ENCODE data around the gene ATP6V0A1.
"Not testable (repeated sequence)": the region's sequence is repeated elsewhere in the genome, so short reads cannot be mapped to it uniquely, and the experiment has no call there.

ATP6V0A1 gene

DNA sequence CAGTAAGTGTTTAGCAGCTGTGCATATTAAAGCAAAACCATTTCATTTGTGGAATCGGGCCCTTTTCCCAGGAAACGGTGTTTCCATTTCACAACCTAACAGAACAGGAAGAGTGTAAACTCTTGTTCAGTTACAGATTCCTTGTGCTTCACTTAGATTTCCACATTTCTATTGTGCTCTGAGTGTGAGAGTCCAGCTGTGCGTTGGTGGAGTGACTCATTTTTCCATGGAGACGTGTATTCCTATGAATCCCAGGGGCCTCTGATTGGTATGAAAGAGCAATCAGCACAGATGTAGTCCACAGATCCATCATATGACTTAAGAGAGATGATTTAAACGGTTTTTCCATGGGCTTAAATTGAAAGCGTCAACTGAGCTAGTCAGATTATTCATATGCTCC lies 22.3 kb upstream of the ATP6V0A1 start:
- no peak for DNase-seq (ENCODE audit: low read depth)

GRCh38 chr17:42438600-42439567 lies 19.8 kb upstream of the ATP6V0A1 start:
- DNase-seq (ENCODE audit: low read depth), result no peak

- DNase-seq (ENCODE audit: low read depth), result no peak
Measured at GRCh38 chr17:42441371-42442195, 17.1 kb upstream of the ATP6V0A1 start.

- no peak for DNase-seq (ENCODE audit: low read depth)
Measured at GRCh38 chr17:42442196-42442565, 16.5 kb upstream of the ATP6V0A1 start.

DNA sequence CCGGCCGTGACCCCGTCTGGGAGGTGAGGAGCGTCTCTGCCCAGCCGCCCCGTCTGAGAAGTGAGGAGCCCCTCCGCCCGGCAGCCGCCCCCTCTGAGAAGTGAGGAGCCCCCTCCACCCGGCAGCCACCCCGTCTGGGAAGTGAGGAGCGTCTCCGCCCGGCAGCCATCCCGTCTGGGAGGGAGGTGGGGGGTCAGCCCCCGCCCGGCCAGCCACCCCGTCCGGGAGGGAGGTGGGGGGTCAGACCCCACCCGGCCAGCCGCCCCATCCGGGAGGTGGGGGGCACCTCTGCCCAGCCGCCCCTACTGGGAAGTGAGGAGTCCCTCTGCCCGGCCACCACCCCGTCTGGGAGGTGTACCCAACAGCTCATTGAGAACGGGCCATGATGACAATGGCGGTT lies 9.5 kb upstream of the ATP6V0A1 start:
- not testable (repeated sequence) for DNase-seq (ENCODE audit: low read depth)

DNA sequence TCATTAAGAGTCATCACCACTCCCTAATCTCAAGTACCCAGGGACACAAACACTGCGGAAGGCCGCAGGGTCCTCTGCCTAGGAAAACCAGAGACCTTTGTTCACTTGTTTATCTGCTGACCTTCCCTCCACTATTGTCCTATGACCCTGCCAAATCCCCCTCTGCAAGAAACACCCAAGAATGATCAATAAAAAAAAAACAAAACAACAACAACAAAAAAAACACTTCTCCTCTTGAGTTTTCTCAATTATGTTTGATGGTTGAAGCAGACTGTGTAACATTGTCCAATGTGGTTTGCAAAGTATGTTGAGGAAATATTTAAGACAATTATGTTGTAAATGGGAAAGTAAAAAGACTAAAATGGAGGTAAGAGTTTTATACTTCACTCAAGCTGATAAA lies 8.8 kb upstream of the ATP6V0A1 start:
- not testable (repeated sequence) for DNase-seq (ENCODE audit: low read depth)

- DNase-seq (ENCODE audit: low read depth), result not testable (repeated sequence)
Measured at GRCh38 chr17:42451270-42451669, 7.4 kb upstream of the ATP6V0A1 start.

- DNase-seq (ENCODE audit: low read depth), result no peak
Measured at GRCh38 chr17:42453439-42453838, 5.2 kb upstream of the ATP6V0A1 start.

DNA sequence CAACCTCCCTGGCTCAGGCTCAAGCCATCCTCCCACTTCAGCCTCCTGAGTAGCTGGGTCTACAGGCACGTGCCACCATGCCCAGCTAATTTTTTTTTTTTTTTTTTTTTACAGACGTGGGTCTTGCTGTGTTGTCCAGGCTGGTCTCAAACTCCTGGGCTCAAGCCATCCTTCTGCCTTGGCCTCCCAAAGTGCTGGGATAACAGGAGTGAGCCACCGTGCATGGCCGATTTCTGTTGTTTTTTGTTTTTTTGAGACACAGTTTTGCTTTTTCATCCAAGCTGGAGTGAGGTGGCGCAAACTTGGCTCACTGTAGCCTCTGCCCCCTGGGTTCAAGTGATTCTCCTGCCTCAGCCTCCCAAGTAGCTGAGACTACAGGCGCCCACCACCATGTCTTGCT lies 3.7 kb upstream of the ATP6V0A1 start:
- DNase-seq (ENCODE audit: low read depth), result not testable (repeated sequence)

GRCh38 chr17:42456223-42457106 lies 2.2 kb upstream of the ATP6V0A1 start:
- DNase-seq (ENCODE audit: low read depth), result peak; percentile 12

- no peak for DNase-seq (ENCODE audit: low read depth)
Measured at GRCh38 chr17:42457107-42457792, 1.4 kb upstream of the ATP6V0A1 start.

DNA sequence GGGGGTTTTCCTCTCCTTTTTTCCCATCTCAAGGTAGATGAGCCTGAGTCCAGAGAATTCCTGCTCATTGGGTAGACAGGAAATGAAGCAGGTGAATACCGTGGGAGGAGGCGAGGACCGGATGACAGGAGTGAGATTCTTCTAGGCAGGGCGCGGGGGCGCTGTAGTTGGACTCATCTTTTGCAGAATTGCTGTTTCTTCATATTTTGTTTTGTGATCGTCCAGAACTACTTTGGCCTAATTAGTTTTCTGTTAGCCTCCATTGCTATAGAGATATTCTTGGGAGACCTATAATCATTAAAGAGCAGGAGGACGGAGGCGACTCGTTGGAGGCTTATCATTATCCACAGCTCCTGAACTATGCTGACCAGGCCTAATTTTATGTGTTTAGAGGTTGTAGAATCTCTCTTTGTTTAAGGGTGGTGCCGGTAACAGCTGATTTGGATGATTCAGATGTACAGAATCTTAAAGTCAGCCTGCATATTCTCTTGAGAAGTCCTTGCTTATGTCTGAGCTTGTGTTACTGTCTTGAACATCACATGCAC lies 650 bp downstream of the ATP6V0A1 start:
- DNase-seq (ENCODE audit: low read depth), result no peak

- no peak for DNase-seq (ENCODE audit: low read depth)
Measured at GRCh38 chr17:42459801-42460281, 1.2 kb downstream of the ATP6V0A1 start.

DNA sequence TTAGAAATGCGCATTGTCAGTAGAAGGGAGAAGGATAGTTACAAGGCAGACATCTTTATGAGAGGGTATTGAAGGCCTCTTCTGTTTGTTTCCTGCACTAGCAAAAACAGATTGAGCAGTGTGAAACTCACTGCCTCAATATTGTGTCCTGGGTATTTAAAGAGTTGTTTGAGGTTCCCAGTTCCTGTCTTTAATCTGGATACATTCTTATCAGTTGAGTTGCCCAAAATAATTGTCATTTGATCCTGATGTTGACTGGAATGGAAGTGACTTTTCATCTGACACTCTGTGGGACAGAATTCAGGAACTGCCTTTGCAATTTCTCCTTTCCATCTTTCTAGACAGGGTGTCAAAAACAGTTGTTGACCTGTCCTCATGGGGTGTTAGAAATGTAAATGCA lies 1.7 kb downstream of the ATP6V0A1 start:
- DNase-seq (ENCODE audit: low read depth), result no peak

DNA sequence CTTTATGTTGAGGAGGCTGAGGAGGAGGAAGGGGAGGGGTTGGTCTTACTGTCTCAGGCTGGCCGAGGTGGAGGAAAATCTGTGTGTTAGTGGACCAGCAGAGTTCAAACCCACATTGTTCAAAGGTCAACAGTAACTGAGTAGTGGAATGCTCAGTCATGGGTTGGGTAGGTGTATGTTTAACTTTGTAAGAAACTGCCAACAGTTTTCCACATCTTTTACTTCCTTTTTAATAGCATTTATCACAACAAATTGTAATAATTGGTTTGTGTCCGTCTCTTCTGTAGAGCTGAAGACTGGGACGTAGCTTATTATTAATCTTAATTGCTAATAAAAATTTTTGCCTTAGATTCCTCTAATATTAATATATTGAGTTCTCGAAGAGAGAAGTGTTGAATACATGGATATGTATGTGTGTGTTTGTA lies 5.3 kb downstream of the ATP6V0A1 start:
- no peak for DNase-seq (ENCODE audit: low read depth)

DNA sequence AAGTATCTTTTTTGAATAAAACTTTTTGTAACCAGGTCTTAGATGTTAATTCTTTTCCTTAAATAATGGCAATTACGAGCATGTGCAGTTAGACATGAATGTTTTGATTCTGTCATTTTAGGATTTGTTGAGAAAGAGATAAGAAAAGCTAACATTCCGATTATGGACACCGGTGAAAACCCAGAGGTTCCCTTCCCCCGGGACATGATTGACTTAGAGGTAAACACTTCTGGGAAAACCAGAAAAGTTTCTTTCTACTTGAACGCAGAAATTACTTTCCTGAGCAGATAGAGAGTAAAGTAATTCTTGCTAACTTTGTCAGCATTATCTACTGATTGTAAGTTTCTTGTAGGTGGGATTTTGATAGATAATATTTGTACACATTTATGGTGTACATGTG lies 9.2 kb downstream of the ATP6V0A1 start:
- DNase-seq (ENCODE audit: low read depth), result no peak

DNA sequence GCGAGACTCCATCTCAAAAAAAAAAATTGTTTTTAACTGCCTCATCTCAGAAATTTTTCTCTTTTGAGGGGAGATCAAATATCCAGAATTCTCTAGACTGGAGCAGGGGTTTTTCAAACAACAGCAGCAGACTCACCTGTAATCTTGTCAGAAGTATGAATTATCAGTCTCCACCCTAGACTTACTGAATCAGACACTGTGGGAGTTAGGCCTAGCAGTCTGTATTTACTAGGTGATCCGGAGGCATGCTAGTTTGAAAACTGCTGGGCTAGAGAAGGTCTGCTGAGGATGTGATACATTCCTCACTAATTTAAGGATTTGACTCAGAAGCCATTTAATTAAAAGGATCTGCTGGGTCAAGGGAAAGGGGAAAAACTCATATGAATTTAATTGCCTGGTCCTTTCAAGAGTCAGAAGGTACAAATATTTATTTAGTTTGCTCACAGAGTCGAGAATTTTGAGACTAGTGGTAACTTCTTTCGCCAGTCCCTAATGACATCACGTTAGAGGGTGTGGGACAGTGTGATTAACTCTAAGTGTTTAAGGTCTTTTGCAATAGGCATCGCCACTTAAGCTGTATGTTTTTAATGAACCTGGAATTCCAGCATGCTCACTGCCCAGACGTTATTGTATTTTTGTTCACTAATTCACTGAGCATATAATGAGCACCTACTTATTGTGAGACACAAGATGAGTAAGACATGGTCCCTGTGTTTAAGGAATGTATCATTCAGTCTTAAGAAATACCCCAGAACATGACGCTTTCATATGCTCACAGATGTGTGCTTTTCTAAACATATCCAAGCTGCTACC lies 14.2 kb downstream of the ATP6V0A1 start:
- DNase-seq (ENCODE audit: low read depth), result no peak

DNA sequence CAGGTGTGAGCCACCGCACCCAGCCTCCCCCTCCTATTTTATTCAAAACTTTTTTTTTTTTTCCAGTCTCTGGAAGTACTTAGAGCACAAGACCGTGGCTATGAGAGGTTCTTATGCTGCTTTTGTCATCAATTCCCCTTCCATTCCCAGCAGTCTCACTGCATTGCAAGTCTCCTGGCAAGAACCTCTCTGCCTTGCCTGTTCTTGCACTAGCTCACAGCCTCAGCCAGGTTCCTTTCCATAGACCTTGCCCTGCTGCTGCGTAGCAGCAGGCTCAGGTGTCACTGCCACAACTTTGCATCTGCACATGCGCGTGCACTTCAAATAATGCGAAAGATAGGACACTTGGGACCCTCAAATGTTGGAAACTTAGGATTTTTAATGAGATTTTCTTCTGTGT lies 15.6 kb downstream of the ATP6V0A1 start:
- DNase-seq (ENCODE audit: low read depth), result no peak

- DNase-seq (ENCODE audit: low read depth), result no peak
Measured at GRCh38 chr17:42475121-42475520, 16.4 kb downstream of the ATP6V0A1 start.

DNA sequence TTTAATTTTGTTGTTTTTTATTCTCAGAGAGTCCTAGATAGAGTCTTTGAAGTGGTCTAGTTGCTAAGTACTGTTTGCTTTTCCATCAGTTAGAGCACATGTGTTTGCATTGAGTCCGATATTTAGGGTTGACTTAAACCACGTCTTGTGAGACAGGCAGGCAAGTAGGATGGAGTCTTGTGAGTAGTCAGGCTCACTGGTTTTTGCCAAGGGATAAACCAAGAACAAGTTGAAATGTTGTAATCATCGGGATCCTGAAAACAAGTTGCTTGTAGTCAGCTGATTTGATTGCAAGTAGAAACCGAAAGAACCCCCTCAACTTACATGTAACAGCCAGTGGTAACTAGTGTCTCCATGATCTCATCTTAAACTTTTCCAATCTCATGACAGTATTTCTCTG lies 17.2 kb downstream of the ATP6V0A1 start:
- DNase-seq (ENCODE audit: low read depth), result no peak

Data from T-helper 22 cell (primary cell).